HL-60 (cell line): ENCODE measurements around the gene NLRC5.

Source experiments
- CTCF ChIP-seq: IDR thresholded peaks from one replicate; pipeline ENCODE4 v1.5.1; 2011; ENCODE audit warnings: low read length, control low read depth, inconsistent platforms; ENCODE audit not compliant: insufficient read depth
- REST ChIP-seq: IDR thresholded peaks from 2 replicates; pipeline ENCODE4 v1.6.1; 2012; ENCODE audit warnings: low read depth; ENCODE audit not compliant: insufficient replicate concordance

- TF ChIP-seq REST (no peak), CTCF (no peak)
Observed at GRCh38 chr16:56961851-56962281, 27.5 kb upstream of the NLRC5 start, which contains the start of gene CETP.
